ENCODE measurements around the gene ALDOA. TPM values are rescaled to one million over a fixed set of nuclear protein-coding genes. Genes with fewer than 3 reads are reported as not detected.
A peak's percentile ranks its signal among the peaks of the same experiment; 100 is the strongest.
"Not testable (repeated sequence)": the region's sequence is repeated elsewhere in the genome, so short reads cannot be mapped to it uniquely, and the experiment has no call there.

Gene ALDOA
- total RNA-seq = 100 to 1,000 TPM; 175 to 905 (median 489) TPM

GRCh38 chr16:30065102-30065942 lies at the start of gene ALDOA:
TSS of gene ALDOA (plus strand) at chr16:30065760. CDS start at chr16:30066898, 1,138 bp downstream.
- Histone ChIP-seq H3K27ac (peak within 1 kb of the TSS; percentile 97 to 99), H3K4me1 (peaks cover 15 to 42% of the 10 kb centered on the region in 2 donors)

GRCh38 chr16:30016555-30017276 lies 48.8 kb upstream of the ALDOA start:
- peaks cover 0 to 5% of the 10 kb centered on the region in 2 donors for H3K27me3 ChIP-seq
- no peak for DNase-seq

More at GRCh38 chr16:30065102-30065942, at the start of gene ALDOA:
- intact Hi-C loops (cut with DNase I; ENCODE audit: low total_unique reads) = no loop called here
- Histone ChIP-seq H3K36me3 (no peaks in the 10 kb centered on the region), H3K9me3 (no peaks in the 10 kb centered on the region), H3K4me3 (peak within 1 kb of the TSS; percentile 81 to 100), H3K27me3 (no peaks in the 10 kb centered on the region)
- TF ChIP-seq CTCF (IDR thresholded peaks at IDR 0.05) (peak in 1 of 4 experiments; percentile 20), POLR2A (IDR thresholded peaks at IDR 0.05) (peak; percentile 97)
- peak; percentile 99 for DNase-seq

DNA sequence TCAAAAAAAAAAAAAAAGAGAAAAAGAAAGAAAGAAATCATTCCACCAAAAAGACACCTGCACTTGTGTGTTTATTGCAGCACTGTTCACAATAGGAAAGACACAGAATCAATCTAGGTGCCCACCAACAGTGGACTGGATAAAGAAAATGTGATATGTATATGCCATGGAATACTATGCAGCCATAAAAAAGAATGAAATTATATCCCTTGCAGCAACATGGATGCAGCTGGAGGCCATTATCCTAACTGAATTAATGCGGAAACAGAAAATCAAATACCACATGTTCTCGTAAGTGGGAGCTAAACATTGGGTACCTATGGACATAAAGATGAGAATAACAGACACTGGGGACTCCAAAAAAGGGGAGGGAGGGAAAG lies 48.3 kb upstream of the ALDOA start:
- intact Hi-C loops (cut with DNase I; ENCODE audit: low total_unique reads) = no loop called here

More at GRCh38 chr16:30016555-30017276, 48.8 kb upstream of the ALDOA start:
- intact Hi-C loops (cut with DNase I; ENCODE audit: low total_unique reads) = no loop called here
- Histone ChIP-seq H3K4me1 (no peaks in the 10 kb centered on the region), H3K4me3 (no peak overlapping the region), H3K36me3 (no peaks in the 10 kb centered on the region), H3K9me3 (no peaks in the 10 kb centered on the region), H3K27ac (no peak overlapping the region)
- TF ChIP-seq POLR2A (IDR thresholded peaks at IDR 0.05) (no peak), CTCF (IDR thresholded peaks at IDR 0.05) (no peak)

DNA sequence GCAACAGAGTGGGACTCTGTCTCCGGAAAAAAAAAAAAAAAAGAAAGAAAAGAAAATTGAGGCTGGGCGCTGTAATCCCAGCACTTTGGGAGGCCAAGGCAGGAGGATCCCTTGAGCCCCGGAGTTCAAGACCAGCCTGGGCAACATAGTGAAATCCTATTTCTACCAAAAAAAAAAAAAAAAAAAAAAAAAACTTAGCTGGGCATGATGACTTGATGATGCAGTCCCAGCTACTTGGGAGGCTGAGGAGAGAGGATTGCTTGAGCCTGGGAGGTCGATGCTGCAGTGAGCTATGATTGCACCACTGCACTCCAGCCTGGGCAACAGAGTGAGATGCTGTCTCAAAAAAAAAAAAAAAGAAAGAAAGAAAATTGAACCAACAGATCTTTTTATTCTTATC lies 47.6 kb upstream of the ALDOA start:
- H3K9me3 ChIP-seq; DNase-seq; intact Hi-C loops (cut with DNase I; ENCODE audit: low total_unique reads); H3K27me3 ChIP-seq; H3K27ac ChIP-seq; H3K4me3 ChIP-seq; H3K4me1 ChIP-seq; H3K36me3 ChIP-seq: not testable (repeated sequence)

More for the DNA sequence above, 48.3 kb upstream of the ALDOA start:
- no peaks in the 10 kb centered on the region for H3K9me3 ChIP-seq
- DNase-seq = no peak
- no peaks in the 10 kb centered on the region for H3K4me1 ChIP-seq
- no peaks in the 10 kb centered on the region for H3K36me3 ChIP-seq
- no peak overlapping the region for H3K4me3 ChIP-seq
- H3K27me3 ChIP-seq = no peaks in the 10 kb centered on the region
- TF ChIP-seq POLR2A (IDR thresholded peaks at IDR 0.05) = no peak
- TF ChIP-seq CTCF (IDR thresholded peaks at IDR 0.05) = no peak
- H3K27ac ChIP-seq = no peak overlapping the region

GRCh38 chr16:30018731-30019158 lies 46.8 kb upstream of the ALDOA start:
- H3K36me3 ChIP-seq = no peaks in the 10 kb centered on the region

More at GRCh38 chr16:30018731-30019158, 46.8 kb upstream of the ALDOA start:
- Histone ChIP-seq H3K9me3 (no peaks in the 10 kb centered on the region), H3K4me3 (no peak overlapping the region), H3K4me1 (no peaks in the 10 kb centered on the region), H3K27me3 (no peaks in the 10 kb centered on the region), H3K27ac (no peak overlapping the region)
- TF ChIP-seq CTCF (IDR thresholded peaks at IDR 0.05) (no peak), POLR2A (IDR thresholded peaks at IDR 0.05) (no peak)
- intact Hi-C loops (cut with DNase I; ENCODE audit: low total_unique reads) = no loop called here
- no peak for DNase-seq

All from uterus (tissue), 4 donors.